Smooth muscle cell (in vitro differentiated cells): Measurements from ENCODE around the gene KLF11. TPM values are rescaled to one million over a fixed set of nuclear protein-coding genes. Genes with fewer than 3 reads are reported as not detected.
A peak's percentile ranks its signal among the peaks of the same experiment; 100 is the strongest.

ENCODE experiments used
- DNase-seq: peaks from one replicate; lab custom pipeline; 2025; ENCODE audit not compliant: unreplicated experiment; lab: John Stamatoyannopoulos, UW
- H2AFZ ChIP-seq: fragments of 200-600 bp; sonication (generic); 2 replicates; pipeline ENCODE4 v1.6.0; 2016; ENCODE audit warnings: antibody characterized with exemption, low read depth, mild to moderate bottlenecking
- H3F3A ChIP-seq: fragments of 200-600 bp; sonication (generic); 2 replicates; pipeline ENCODE4 v1.6.0; 2017; ENCODE audit warnings: antibody characterized with exemption, low read depth
- H3K27ac ChIP-seq: fragments of 200-600 bp; sonication (generic); 2 replicates; pipeline ENCODE4 v1.5.1; 2016; ENCODE audit warnings: low read depth, mild to moderate bottlenecking
- H3K27me3 ChIP-seq: fragments of 200-600 bp; sonication (generic); 2 replicates; pipeline ENCODE4 v1.6.1; 2016; ENCODE audit warnings: low read depth, mild to moderate bottlenecking
- H3K36me3 ChIP-seq: fragments of 200-600 bp; sonication (generic); 2 replicates; pipeline ENCODE4 v1.5.1; 2016; ENCODE audit warnings: low read depth
- H3K4me1 ChIP-seq: fragments of 200-600 bp; sonication (generic); 2 replicates; pipeline ENCODE4 v1.5.1; 2016; ENCODE audit warnings: low read depth
- H3K4me2 ChIP-seq: fragments of 200-600 bp; sonication (generic); 2 replicates; pipeline ENCODE4 v1.6.0; 2016; ENCODE audit warnings: mild to moderate bottlenecking
- H3K4me3 ChIP-seq: fragments of 200-600 bp; sonication (generic); 2 replicates; pipeline ENCODE4 v1.5.1; 2016; ENCODE audit warnings: mild to moderate bottlenecking
- H3K79me2 ChIP-seq: fragments of 200-600 bp; sonication (generic); 2 replicates; pipeline ENCODE4 v1.6.0; 2016; ENCODE audit warnings: low read depth, mild to moderate bottlenecking
- H3K9ac ChIP-seq: fragments of 200-600 bp; sonication (generic); 2 replicates; pipeline ENCODE4 v1.6.0; 2016; ENCODE audit warnings: low read depth
- H3K9me3 ChIP-seq: fragments of 200-600 bp; sonication (generic); replicated peaks from 2 replicates; pipeline ENCODE4 v1.5.1; 2016; ENCODE audit warnings: low read depth
- H4K20me1 ChIP-seq: fragments of 200-600 bp; sonication (generic); 2 replicates; pipeline ENCODE4 v1.6.0; 2016; ENCODE audit warnings: low read depth
- CTCF ChIP-seq: fragments of 200-600 bp; sonication (generic); IDR thresholded peaks from 2 replicates; pipeline ENCODE4 v1.5.1; 2017; ENCODE audit warnings: borderline replicate concordance, mild to moderate bottlenecking, antibody characterized with exemption; ENCODE audit not compliant: insufficient read depth, poor library complexity, severe bottlenecking
- WGBS: methylation state at CpG from one replicate; pipeline ENCODE4 v1.1.7; 2016; ENCODE audit warnings: low lambda C conversion rate; 5-methylcytosine and 5-hydroxymethylcytosine counted together
- polyA plus RNA-seq: library from polyadenylated mRNA; unstranded; fragments of >200 nt; fragmentation: Nextera tagmentation; extraction: Ambion mirVana; gene quantifications from 2 replicates; pipeline ENCODE4 v1.2.1, GENCODE V29; 2016
- total RNA-seq: library from RNA; depleted of rRNA; stranded (reverse); fragments of >200 nt; gene quantifications from 2 replicates; pipeline ENCODE4 v1.2.3, GENCODE V29; 2014

KLF11 gene
- total and polyA plus RNA-seq, 2 experiments from 2014 or later, result 9.9 to 12.7 TPM

GRCh38 chr2:10043906-10044601 lies 704 bp downstream of the KLF11 start:
- peaks cover 25% of the 10 kb centered on the region for H4K20me1 ChIP-seq
- peaks cover 9% of the 10 kb centered on the region for H3K4me1 ChIP-seq
- peak; percentile 84 for DNase-seq
- TF ChIP-seq CTCF, result no peak
- H3K79me2 ChIP-seq, result peaks cover 2% of the 10 kb centered on the region
- H3K9ac ChIP-seq, result peak overlapping the region; percentile 11
- no peaks in the 10 kb centered on the region for H3K36me3 ChIP-seq
- WGBS, result 49% methylated on average over 33 of the region's 90 CpGs
- no peaks in the 10 kb centered on the region for H3K27me3 ChIP-seq
- peak overlapping the region; percentile 74 for H3K27ac ChIP-seq
- H3K4me3 ChIP-seq, result peak overlapping the region; percentile 61
- peaks cover 17% of the 10 kb centered on the region for H3F3A ChIP-seq
- H3K9me3 ChIP-seq, result no peaks in the 10 kb centered on the region
- no peak overlapping the region for H2AFZ ChIP-seq
- H3K4me2 ChIP-seq, result peak overlapping the region; percentile 89

- Histone ChIP-seq H3K9ac (no peak overlapping the region), H3K27ac (no peak overlapping the region), H3K4me1 (peaks cover 9% of the 10 kb centered on the region), H3K36me3 (no peaks in the 10 kb centered on the region), H3K4me3 (no peak overlapping the region), H4K20me1 (peaks cover 30% of the 10 kb centered on the region), H3K4me2 (no peak overlapping the region), H3K9me3 (no peaks in the 10 kb centered on the region), H2AFZ (no peak overlapping the region), H3K27me3 (no peaks in the 10 kb centered on the region), H3K79me2 (peaks cover 9% of the 10 kb centered on the region), H3F3A (peaks cover 17% of the 10 kb centered on the region)
- WGBS, result 94% methylated on average over 20 of the region's 20 CpGs
- no peak for DNase-seq
- no peak for TF ChIP-seq CTCF
Observed at GRCh38 chr2:10045561-10046355, 2.4 kb downstream of the KLF11 start.

- peaks cover 15% of the 10 kb centered on the region for H3F3A ChIP-seq
- 93% methylated on average over 7 of the region's 7 CpGs for WGBS
- H3K27ac ChIP-seq, result no peak overlapping the region
- H3K9ac ChIP-seq, result no peak overlapping the region
- no peaks in the 10 kb centered on the region for H3K9me3 ChIP-seq
- peaks cover 30% of the 10 kb centered on the region for H4K20me1 ChIP-seq
- peaks cover 11% of the 10 kb centered on the region for H3K79me2 ChIP-seq
- H3K27me3 ChIP-seq, result no peaks in the 10 kb centered on the region
- TF ChIP-seq CTCF, result no peak
- H3K4me2 ChIP-seq, result no peak overlapping the region
- H3K36me3 ChIP-seq, result no peaks in the 10 kb centered on the region
- H2AFZ ChIP-seq, result no peak overlapping the region
- no peak overlapping the region for H3K4me3 ChIP-seq
- peaks cover 9% of the 10 kb centered on the region for H3K4me1 ChIP-seq
- no peak for DNase-seq
Observed at GRCh38 chr2:10046931-10047330, 3.6 kb downstream of the KLF11 start.
